Suppressor macrophage treated with lipopolysaccharide for 4 hours (primary cell): Measurements from ENCODE around the gene MAGOH.
"Not testable (repeated sequence)": the region's sequence is repeated elsewhere in the genome, so short reads cannot be mapped to it uniquely, and the experiment has no call there.

ENCODE experiments used
- DNase-seq: peaks from one replicate; pipeline ENCODE4 v3.0.0-alpha.2; 2020

The MAGOH gene

DNA sequence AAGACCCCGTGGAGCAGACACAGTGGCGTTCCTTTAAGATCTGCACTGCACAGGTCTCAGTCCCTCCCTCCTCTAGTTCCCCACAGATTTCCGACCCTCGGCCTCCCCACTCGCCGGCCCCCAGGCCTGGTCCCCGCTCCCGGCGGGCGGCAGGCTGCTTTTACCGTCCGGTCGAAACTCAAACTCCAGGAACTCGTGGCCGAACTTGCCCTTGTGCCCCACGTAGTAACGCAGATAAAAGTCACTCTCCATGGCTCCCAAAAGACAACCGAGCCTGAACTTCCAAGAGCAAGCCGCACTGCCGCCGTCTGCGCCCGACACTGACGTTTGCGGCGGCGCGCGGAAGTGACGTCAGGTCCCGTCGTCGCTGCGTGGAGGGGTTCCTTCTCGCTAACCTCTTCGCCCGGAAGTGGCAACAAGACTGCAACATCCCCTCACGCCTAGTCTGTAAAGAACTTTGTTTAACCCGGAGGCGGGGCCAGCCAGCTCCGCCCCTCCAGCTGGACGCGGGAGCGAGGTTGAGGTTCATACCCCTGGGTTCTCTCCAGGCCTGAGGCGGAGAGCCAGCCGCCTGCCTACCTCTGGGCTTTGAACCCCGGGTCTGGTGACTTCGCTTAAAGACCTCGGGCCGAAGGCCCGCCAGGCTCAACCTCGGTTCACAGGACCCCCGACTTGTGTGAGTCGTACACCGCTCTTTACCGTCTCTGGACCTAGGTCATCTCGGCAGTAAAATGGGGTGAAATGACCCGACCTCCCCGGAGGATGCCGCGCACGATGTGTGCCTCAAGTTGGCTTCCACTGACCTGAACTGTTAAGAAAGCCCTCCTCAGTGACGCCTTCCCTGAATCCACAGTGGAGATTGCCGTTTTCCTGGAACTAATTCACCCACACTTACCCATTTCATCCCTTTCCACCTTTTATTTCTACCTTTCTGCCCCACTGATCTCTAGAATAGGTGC is at the start of gene MAGOH:
Gene MAGOH (minus strand): TSS at position 322 of the 959 bp plus-strand sequence. CDS start 70 bp downstream, at position 252.
- DNase-seq = peak; percentile 96

DNA sequence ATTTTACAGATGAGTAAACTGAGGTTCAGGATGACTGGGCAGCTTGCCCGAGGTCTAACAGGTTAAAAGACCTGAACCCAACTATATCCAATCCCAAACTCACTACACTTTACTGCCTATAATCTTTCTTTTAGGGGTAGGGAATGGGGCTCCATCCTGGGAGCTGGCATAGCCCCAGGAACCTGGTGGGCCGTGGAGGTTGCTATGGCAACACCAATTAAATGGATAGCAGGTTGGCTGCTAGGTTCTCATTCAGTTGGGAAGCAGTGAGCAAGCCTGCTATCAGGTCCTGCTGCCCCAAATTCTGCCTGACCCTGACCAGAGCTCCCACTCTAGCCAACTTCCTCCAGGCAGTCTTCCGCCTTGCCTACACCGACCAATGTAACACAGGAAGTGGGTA is 48.6 kb upstream of the MAGOH start:
- no peak for DNase-seq

DNA sequence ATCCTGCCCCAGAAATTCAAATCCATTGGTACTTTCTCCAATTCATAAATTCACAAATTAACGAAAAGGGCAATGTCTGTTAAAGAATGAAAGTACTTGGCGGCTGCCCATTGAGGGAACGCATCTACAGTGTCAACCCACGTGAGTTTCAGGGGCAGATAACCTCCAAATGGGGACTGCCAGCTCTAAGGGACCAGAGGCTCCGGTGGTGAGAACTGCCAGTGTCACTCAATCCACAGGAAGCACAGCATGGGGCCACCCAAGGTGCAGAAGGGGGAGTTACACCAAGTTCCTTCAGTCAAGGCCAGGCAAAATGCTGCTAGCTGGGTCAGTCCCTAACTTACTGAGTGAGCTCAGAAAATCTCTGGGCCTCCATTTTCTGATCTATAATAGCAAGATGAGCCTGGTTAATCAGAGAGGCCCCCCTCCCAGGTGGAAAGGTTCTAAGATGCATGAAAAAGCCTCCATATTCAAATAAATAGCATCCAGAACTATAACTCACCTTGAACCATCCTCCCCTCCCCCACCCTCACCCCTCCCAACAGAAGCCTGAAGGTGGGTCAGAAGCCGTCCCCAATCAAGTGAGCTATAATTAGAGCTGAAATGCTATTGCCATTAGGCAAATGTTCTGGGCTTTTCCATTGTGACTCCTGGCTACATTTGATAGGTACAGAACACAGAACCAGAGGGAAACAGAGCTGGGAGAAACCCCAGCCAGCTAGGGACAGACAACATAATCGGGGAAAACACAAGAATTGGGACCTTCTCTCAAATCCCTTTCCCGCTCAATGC is 47.8 kb upstream of the MAGOH start:
- no peak for DNase-seq

DNA sequence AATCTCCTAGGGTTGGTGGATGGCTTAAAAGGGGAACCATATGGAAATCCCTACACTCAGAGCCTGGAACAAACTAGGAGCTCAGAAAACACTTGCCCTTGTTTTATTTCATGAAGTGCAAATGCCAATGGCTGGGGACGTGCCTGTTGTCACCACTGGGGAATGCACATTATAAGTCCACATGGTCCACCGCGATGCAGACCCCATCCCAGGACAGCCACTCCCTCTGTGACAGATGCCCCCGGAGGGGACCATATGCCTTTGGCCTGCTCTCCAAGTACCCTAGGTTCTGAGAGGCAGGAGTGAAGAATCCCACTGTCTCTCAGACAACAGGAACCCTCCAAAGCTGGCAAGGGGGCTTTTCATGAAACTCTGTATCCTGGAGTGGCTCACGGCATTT is 47.2 kb upstream of the MAGOH start:
- DNase-seq = no peak

DNA sequence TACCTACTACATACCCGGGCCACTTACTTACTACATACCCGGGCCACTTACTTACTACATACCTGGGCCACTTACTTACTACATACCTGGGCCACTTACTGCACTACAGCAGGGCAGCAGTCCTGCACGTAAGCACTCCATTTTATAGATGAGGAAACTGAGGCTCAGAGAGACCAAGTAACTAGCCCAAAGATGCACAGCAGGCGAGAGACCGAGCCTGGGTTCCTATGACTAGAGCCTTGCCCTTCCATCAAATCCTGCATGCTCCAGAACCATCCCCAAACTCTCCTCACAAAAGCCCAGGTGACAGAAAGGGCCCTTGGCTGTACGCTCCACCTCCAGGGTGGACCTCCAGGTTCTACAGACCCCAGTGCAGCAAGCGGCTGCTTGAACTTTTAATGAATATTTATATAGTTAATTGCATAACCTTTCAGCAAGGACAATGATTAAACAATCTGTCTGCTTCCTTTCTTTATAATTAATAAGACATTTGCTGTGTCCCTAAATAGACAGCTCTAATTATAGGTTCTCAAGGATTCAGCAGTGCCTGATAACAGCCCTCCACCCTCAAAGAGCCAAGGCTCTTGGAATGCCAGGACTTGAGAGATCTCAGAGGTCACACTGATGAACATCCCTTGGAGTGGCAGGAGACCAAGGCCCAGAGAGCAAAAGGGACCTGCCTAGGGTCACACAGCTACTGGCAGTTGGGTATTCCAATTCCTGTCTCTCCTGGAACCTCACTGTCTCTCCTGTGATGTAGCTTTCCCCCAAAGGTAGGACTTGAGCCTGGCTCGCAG is 46.1 kb upstream of the MAGOH start:
- DNase-seq = no peak

DNA sequence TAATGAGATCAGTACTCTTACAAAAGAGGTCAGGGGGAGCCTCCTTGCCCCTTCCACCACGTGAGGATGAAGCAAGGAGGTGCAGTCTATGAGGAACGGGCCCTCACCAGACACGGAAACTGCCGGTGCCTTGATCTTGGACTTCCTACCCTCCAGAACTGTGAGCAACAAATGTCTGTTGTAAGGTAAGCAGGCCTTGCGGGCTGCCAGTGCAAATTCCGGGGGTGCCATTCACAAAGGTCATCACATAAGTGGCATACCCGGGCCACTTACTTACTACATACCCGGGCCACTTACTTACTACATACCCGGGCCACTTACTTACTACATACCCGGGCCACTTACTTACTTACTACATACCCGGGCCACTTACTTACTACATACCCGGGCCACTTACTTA is 44.8 kb upstream of the MAGOH start:
- DNase-seq = not testable (repeated sequence)

DNA sequence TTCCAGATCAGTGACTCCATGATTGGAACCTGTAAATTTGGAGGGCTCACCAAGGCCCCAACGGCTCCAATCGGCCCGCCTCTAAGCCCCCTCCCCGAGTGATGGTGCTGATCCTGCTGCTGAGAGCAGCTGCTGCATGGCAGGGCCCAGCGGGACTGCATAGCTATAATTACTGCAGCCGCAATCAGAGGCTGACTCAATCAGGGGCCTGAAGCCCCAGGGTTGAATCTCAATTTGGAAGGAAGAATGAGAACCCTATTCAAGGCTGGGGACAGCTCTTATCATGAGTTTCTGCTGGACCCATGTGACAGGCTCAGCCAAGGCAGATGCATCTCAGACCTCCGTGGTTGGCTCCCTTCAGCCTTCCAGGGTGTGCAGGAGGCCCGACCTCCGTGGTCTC is 42.8 kb upstream of the MAGOH start:
- no peak for DNase-seq

DNA sequence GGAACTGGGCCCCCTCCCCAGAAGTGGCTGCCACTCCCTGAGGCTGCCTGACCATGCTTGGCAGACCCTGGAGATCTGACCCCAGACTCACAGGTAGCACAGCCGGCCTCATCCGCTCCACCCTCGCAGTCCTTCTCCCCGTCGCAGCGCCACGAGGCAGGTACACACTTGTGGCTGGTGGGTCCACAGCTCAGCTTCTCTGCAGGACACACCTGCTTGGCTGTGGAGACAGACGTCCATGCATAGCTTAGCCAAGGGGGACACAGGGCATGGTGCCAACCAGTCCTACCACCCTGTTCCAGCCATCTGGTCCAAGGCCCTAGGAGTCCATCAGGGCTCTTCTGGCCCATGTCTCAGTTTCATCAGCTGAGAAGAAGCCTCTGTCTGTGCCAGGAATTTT is 42.2 kb upstream of the MAGOH start:
- no peak for DNase-seq

DNA sequence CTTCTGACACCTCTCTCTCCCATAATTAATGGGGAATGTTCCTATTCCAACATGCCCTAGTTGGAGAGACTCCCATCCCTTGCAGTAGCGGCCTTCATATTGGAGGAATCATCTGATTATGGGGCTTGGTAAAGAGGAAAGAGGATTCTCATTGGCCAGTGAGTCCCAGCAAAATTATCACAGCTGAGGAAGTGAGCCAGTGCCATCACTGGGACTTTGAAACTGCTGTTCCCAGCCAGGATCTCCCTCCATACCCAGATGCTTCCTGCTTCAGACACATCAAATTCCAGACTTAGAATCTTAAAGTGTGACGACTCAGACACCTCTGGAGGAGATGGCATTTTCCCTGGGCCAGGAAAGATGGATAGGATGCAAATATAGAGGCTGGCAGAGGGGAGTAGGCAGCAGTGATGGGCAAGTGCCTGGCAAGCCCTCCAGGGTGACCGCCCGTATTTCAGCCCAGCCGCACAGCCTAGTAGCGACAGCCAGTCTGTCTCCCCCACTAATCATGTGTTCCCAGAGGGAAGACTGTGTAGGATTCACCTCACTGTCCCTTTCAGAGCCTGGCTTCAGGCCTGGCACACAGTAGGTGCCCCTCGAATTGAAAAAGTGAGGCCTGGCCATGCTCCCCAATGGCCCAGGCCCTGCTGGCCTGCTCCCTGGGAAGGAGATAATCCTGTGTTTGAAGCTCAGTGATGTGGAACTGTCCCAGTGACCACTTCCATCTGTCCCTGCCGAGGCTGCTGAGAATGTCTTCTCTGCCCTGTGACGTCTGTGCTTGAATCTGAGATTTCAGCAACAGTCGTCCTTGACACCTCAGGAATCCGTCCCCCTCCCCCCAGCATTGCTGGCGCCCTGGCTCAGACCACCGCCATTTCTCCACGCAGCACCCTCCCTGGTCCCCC is 41.2 kb upstream of the MAGOH start:
- DNase-seq = no peak

DNA sequence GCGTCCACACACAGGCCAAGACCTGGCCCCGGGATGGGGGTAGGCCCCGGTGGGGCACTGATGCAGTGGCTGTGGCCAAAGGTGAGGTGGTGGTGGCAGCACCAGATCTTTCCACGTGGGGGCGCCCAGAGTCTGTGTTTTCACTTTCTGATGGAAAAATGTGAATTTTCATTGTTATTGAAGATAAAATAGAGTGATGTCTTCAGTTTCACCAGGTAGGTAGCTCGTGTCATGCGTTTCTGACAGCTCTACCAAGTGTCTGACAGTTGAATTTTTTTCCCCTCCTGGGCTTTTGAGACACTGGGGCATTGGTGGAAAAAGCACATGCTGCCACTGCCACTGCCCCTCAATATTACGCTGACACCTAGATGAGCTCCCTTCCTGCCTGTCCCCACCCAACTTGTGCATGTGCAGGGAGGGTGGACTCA is 40.0 kb upstream of the MAGOH start:
- DNase-seq = peak; percentile 61

DNA sequence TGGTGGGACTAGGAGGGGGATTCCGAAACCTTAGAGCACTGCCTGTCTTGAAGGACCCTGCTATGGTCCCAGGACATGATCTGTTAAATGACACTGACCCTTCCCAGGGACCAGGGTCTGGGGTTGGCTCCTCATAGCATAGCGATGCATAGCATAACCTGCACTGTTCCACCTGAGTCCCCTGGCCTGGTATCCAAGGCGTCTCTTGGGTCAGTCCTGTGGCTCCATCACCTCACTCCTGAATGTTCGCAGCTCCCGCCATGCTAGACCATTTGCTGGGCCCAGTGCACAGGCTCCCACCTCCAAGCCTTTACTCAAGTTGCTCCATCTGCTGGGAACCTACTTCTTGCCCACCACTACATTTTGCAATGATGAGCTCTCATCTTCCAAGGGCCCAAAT is 39.0 kb upstream of the MAGOH start:
- no peak for DNase-seq

DNA sequence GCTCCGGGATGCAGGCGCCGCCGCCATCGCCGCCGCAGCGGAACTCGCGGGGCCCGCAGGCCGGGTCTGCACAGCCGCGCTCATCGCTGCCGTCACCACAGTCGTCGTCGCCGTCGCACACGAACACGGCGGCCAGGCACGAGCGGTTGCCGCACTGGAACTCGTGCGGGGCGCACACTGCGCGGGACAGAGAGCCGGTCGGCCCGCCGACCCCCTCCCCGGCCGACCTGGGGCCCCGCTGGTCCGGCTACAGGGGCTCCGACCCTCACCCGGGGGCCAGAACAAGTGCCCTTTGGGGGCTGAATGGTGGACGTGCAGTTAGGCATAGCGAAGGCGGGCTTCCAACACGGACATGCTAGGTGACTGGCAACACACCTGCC is 38.6 kb upstream of the MAGOH start:
- DNase-seq = no peak

DNA sequence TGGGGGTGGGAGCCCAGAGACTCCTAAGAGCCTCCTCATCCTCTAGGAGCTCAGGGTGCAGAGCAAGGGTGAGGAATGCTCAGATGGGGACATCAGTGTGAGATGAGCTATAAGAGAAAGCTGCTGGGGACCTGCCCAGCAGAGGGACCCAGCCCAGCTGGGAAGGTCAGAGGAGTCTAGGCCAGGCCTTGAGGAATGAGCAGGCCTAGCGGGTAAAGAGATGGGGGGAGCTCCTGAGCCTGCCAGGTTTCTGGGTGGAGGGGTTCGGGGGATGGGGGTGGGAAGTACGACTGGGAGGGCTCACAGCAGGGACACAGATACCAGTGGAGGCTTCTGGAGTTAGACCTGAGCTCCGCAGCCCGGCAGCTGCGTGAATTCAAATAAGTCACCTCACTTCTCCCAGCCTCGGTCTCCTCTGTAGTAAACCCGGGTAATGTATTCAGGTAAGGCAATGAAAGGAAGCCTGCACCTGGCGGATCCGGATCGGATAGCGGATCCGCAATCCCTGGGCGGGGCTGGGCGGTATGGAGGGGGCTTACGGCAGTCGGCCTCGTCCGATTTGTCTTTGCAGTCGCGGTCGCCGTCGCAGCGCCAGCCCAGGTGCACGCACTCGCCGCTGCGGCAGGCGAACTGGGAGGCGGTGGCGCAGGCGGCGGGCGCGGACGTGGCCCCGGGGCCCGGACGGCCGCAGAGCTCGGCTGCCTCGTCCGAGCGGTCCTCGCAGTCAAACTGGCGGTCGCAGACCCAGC is 38.0 kb upstream of the MAGOH start:
- DNase-seq = no peak

DNA sequence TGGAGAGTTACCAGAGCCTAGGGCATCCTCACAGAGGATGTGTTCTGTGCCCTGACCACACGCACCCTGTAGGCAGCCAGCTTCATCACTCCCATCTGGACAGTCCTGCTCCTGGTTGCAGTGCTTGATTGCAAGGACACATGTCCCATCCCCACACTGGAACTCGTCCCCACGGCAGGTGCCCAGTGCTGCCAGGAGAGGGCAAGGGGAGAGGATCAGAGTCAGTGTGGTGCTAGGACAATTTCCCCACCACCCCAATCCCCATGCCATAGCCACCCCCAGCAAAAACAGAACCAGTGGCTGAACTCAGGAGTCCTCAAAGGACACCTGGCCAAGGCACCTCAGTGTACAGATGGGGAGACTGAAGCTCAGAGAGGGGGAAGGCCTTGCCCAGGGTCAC is 37.2 kb upstream of the MAGOH start:
- no peak for DNase-seq

DNA sequence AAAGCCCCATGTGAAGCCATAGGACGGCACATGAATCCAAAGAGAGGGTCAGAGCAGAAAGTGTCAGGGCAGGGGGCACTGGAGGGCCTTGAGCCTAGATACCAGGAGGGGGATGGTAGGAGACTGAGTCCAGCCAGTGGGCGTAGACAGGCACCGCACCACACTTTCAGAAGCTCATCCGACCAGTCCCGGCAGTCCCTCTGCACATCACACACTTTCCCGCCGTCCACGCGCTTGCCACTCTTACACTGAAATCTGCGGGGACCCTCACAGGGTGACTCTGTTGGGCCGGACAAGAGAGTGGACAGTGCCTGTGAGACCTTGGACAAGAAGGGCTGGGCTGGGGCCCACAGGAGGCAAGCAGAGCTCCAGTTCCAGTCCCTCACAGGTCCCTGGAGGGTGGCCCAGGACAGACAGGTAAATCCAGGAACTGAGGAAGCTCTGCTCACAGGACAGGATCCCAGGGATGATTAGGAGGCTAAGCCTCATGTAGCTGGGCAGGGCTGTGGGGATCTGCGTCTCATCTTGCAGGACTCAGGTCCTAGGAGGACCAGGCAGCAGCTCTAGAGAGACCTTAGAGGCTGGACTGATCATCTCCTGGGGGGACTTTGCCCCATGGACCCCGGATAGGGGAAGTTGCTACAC is 36.3 kb upstream of the MAGOH start:
- DNase-seq = no peak

DNA sequence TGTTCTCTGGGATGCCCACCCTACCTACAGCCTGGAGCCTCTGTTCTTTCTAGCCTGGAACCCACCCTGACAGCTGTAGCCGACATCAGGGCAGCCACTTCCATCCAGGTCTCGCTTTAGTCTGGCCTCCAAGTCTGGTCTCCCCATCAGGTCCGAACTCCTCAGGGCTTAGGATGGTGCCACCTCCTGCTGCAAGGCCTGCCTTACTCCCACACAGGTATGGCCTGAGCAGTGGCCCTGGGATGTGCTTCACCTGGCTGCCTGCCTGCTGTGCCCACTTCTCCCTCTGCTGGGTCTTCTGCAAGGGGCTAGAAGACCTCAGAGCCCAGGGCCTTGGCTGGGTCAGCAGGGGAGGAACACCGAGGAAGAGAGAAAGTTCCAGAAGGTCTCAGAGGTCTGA is 35.7 kb upstream of the MAGOH start:
- DNase-seq = no peak

DNA sequence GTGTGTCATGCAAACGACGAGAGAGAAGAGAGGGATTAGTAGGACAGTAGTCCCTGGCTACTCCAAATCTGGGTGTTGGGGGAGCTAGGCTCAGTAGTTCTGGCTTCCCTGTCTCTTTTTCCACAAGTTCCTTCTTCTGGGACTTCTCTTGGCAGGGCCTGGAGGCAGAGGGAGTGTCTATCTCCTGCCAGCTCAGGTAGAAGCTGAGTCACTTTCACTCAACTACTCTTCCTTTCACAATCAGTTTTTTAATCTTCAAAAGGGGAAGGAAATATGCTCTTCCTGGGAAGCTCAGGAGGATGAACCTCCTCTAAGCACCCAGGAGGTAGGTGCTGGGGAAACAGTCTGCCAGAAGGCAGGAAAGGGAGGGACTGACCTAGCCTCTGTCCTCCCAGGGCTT is 35.2 kb upstream of the MAGOH start:
- no peak for DNase-seq

DNA sequence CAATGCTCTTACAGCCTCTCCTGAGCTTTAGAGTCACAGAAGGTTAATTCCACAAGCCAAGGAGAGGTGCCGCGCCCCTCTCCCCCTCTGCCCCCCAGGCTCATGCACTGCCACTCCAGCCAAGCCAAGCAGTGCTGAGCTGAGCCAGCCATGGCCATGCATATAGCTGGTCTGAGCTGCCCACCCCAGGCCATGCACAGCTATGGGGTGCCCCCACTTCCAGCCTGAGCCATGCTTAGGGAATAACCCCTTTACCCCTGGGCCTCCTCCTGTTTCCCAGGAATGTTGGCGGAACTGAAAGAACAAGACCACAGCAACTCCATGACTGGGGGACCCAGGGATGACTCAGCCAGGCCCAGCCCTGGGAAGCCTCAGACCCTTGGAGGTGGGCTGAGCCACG is 34.0 kb upstream of the MAGOH start:
- no peak for DNase-seq

DNA sequence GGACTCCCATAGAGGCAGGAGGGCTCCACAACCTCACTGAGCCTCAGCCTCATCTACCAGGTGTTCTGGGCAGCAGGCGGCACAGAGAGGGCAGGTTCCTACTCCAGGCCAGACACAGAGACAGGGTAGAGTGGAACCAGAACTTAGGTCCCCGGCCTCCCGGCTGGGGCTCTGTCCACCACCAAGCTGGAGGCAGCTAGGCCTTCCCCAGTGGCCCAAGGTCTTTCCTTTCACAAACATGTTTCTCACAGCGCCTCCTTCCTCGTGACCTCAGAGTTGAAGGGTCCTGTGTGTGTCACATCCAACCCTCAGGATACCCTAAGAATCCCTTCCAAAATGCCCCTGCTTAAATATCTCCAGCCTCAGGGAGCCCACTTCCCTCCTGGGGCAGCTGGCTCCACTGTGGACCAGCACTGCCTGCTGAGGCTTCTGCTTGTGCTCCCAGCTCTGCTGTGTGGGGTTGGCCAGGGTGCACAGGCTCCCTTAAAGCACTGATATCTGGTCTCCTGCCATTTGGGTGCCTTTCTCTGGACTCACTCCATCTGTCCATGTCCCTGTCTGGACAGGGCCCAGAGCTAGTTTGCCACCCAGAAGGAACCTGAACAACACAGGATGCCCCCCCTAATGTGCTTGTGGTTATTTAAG is 33.2 kb upstream of the MAGOH start:
- no peak for DNase-seq

DNA sequence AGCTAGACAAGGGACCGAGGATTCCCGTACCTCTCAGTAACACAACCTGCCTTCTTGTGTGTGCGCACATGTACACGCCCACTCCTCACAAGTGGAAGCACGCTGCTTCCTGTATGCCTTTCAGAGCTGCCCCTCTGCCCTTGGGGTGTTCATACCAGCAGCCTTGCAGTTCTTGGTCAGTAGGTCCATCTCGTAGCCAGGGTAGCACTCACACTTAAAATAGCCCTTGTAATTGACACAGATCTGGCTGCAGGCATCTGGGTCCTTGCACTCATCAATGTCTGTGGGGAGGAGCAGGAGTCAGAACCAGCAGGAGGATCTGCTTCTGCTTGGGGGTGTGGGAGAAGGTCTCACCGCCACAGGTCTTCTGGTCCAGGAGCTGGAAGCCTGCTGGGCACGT is 32.6 kb upstream of the MAGOH start:
- no peak for DNase-seq
